ENCODE results near the gene DRAM2.

Gene DRAM2

GRCh38 chr1:111139956-111140679, at the start of gene DRAM2, which contains the start of gene CEPT1:
Gene DRAM2 (minus strand): TSS chr1:111140093. CDS start chr1:111131554, 8,539 bp downstream.
Gene CEPT1 (plus strand): TSS chr1:111140223. CDS start chr1:111147715, 7,492 bp downstream.
- Histone ChIP-seq H3K4me3 (ENCODE audit: low read length) (peak within 1 kb of the TSS; percentile 97), H3K9me3 (ENCODE audit: control insufficient read depth, insufficient read depth, low read length) (no peaks in the 10 kb centered on the region), H4K20me1 (ENCODE audit: control insufficient read depth, insufficient read depth, low read depth, low read length) (0 out of 2 replicates have a peak, but pooled peaks cover 4% of the 10 kb centered on the region), H3K4me2 (ENCODE audit: low read length) (peak within 1 kb of the TSS; percentile 88), H3K36me3 (ENCODE audit: control insufficient read depth, low read length) (peaks cover 62% of the 10 kb centered on the region), H3K27me3 (ENCODE audit: control insufficient read depth, low read length) (no peaks in the 10 kb centered on the region), H3K4me1 (ENCODE audit: control insufficient read depth, low read length) (peaks cover 46% of the 10 kb centered on the region), H3K79me2 (ENCODE audit: control insufficient read depth, low read length) (peaks cover 81% of the 10 kb centered on the region), H3F3A (ENCODE audit: control insufficient read depth, insufficient read depth) (no peaks in the 10 kb centered on the region), H3K27ac (ENCODE audit: low read depth, low read length) (peak within 1 kb of the TSS; percentile 73), H3K9me2 (replicated peaks; ENCODE audit: control insufficient read depth, low read length) (no peaks in the 10 kb centered on the region)
- no peak for TF ChIP-seq EZH2phosphoT487 (IDR thresholded peaks at IDR 0.05; ENCODE audit: borderline replicate concordance, low read length)
- TF ChIP-seq, protein P1, sequence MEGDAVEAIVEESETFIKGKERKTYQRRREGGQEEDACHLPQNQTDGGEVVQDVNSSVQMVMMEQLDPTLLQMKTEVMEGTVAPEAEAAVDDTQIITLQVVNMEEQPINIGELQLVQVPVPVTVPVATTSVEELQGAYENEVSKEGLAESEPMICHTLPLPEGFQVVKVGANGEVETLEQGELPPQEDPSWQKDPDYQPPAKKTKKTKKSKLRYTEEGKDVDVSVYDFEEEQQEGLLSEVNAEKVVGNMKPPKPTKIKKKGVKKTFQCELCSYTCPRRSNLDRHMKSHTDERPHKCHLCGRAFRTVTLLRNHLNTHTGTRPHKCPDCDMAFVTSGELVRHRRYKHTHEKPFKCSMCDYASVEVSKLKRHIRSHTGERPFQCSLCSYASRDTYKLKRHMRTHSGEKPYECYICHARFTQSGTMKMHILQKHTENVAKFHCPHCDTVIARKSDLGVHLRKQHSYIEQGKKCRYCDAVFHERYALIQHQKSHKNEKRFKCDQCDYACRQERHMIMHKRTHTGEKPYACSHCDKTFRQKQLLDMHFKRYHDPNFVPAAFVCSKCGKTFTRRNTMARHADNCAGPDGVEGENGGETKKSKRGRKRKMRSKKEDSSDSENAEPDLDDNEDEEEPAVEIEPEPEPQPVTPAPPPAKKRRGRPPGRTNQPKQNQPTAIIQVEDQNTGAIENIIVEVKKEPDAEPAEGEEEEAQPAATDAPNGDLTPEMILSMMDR (IDR thresholded peaks at IDR 0.05; ENCODE audit: low read depth, low read length, poor library complexity, severe bottlenecking): no peak

DNA sequence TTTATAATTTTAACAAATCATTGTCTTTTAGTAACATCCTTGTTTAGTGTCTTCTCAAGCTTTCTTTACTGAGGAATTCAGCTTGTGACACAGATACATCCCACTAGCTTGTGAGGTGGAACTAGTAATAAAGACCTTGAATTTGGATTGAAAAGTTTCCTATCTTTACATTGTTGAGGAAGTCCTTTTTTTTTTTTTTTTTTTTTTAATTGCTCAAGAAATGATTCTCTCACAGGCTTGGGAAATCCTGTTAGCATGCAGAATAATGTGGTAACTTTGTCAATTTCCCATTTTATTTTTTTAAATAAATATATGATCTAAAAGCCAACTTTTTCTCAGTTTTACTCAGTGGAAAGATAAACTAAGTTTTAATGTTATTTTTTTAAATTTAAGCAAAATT, 44.8 kb upstream of the DRAM2 start:
- H3K9me3 ChIP-seq (ENCODE audit: control insufficient read depth, insufficient read depth, low read length): no peaks in the 10 kb centered on the region
- no peak overlapping the region for H3K4me3 ChIP-seq (ENCODE audit: low read length)
- no peaks in the 10 kb centered on the region for H3K9me2 ChIP-seq (replicated peaks; ENCODE audit: control insufficient read depth, low read length)
- H4K20me1 ChIP-seq (ENCODE audit: control insufficient read depth, insufficient read depth, low read depth, low read length): no peaks in the 10 kb centered on the region
- H3K27ac ChIP-seq (ENCODE audit: low read depth, low read length): no peak overlapping the region
- no peak for TF ChIP-seq EZH2phosphoT487 (IDR thresholded peaks at IDR 0.05; ENCODE audit: borderline replicate concordance, low read length)
- TF ChIP-seq, protein P1 (IDR thresholded peaks at IDR 0.05; ENCODE audit: low read depth, low read length, poor library complexity, severe bottlenecking): no peak
- H3K4me2 ChIP-seq (ENCODE audit: low read length): no peak overlapping the region
- H3K36me3 ChIP-seq (ENCODE audit: control insufficient read depth, low read length): peaks cover 75% of the 10 kb centered on the region
- H3K79me2 ChIP-seq (ENCODE audit: control insufficient read depth, low read length): no peaks in the 10 kb centered on the region
- H3K27me3 ChIP-seq (ENCODE audit: control insufficient read depth, low read length): no peaks in the 10 kb centered on the region
- 0 out of 2 replicates have a peak, but pooled peaks cover 3% of the 10 kb centered on the region for H3K4me1 ChIP-seq (ENCODE audit: control insufficient read depth, low read length)
- H3F3A ChIP-seq (ENCODE audit: control insufficient read depth, insufficient read depth): peaks cover 4% of the 10 kb centered on the region; the same call in 1 of the 2 replicates

- H3K36me3 ChIP-seq (ENCODE audit: control insufficient read depth, low read length): peaks cover 74% of the 10 kb centered on the region
Observed at GRCh38 chr1:111183308-111184069, 43.6 kb upstream of the DRAM2 start.

More at GRCh38 chr1:111183308-111184069, 43.6 kb upstream of the DRAM2 start:
- Histone ChIP-seq H3F3A (ENCODE audit: control insufficient read depth, insufficient read depth) (peaks cover 4% of the 10 kb centered on the region; the same call in 1 of the 2 replicates), H3K27ac (ENCODE audit: low read depth, low read length) (no peak overlapping the region), H3K9me2 (replicated peaks; ENCODE audit: control insufficient read depth, low read length) (no peaks in the 10 kb centered on the region), H4K20me1 (ENCODE audit: control insufficient read depth, insufficient read depth, low read depth, low read length) (no peaks in the 10 kb centered on the region), H3K4me2 (ENCODE audit: low read length) (no peak overlapping the region), H3K27me3 (ENCODE audit: control insufficient read depth, low read length) (no peaks in the 10 kb centered on the region), H3K4me1 (ENCODE audit: control insufficient read depth, low read length) (0 out of 2 replicates have a peak, but pooled peaks cover 3% of the 10 kb centered on the region), H3K9me3 (ENCODE audit: control insufficient read depth, insufficient read depth, low read length) (no peaks in the 10 kb centered on the region), H3K79me2 (ENCODE audit: control insufficient read depth, low read length) (no peaks in the 10 kb centered on the region), H3K4me3 (ENCODE audit: low read length) (no peak overlapping the region)
- TF ChIP-seq, protein P1 (IDR thresholded peaks at IDR 0.05; ENCODE audit: low read depth, low read length, poor library complexity, severe bottlenecking): no peak
- TF ChIP-seq EZH2phosphoT487 (IDR thresholded peaks at IDR 0.05; ENCODE audit: borderline replicate concordance, low read length): no peak
